Mesenchymal stem cell (in vitro differentiated cells and primary cell): Measurements from ENCODE around the gene FANCE.

Source experiments
- DNase-seq: peaks from one replicate; pipeline ENCODE4 v3.0.0-alpha.2; 2013
- H2AFZ ChIP-seq: one replicate; pipeline ENCODE4 v1.6.1; 2013; ENCODE audit warnings: low read depth, mild to moderate bottlenecking, control low read depth, inconsistent platforms, low read length, moderate library complexity
- H2AK5ac ChIP-seq: 2 replicates; pipeline ENCODE4 v1.6.1; 2013; ENCODE audit warnings: low read length, moderate library complexity, mild to moderate bottlenecking, inconsistent platforms; ENCODE audit not compliant: severe bottlenecking
- H2BK120ac ChIP-seq: one replicate; pipeline ENCODE4 v1.6.1; 2013; ENCODE audit warnings: low read depth, mild to moderate bottlenecking, inconsistent platforms, low read length, moderate library complexity
- H2BK12ac ChIP-seq, 2 experiments: one replicate each; pipeline ENCODE4 v1.6.1; 2013; ENCODE audit warnings: inconsistent platforms in 2 of 2, low read length in 2 of 2, mild to moderate bottlenecking in 2 of 2, moderate library complexity in 2 of 2, control low read depth in 1 of 2
- H2BK15ac ChIP-seq: one replicate; pipeline ENCODE4 v1.6.1; 2013; ENCODE audit warnings: mild to moderate bottlenecking, low read depth, inconsistent platforms; ENCODE audit not compliant: poor library complexity, severe bottlenecking
- H2BK5ac ChIP-seq: 2 replicates; pipeline ENCODE4 v1.6.1; 2013; ENCODE audit warnings: low read depth, mild to moderate bottlenecking, low read length, control low read depth, inconsistent platforms; ENCODE audit not compliant: poor library complexity, severe bottlenecking
- H3K14ac ChIP-seq, 2 experiments: one replicate each; pipeline ENCODE4 v1.6.1; 2013; ENCODE audit warnings: inconsistent platforms in 2 of 2, low read length in 2 of 2, control low read depth in 1 of 2, mild to moderate bottlenecking in 1 of 2, moderate library complexity in 1 of 2
- H3K18ac ChIP-seq, 2 experiments: one replicate each; pipeline ENCODE4 v1.6.1; 2013; ENCODE audit warnings: inconsistent platforms in 2 of 2, low read length in 2 of 2, control low read depth in 1 of 2, low read depth in 1 of 2, mild to moderate bottlenecking in 1 of 2
- H3K23ac ChIP-seq, 2 experiments: one replicate each; pipeline ENCODE4 v1.6.1; 2013; ENCODE audit warnings: inconsistent platforms in 2 of 2, low read length in 2 of 2, mild to moderate bottlenecking in 2 of 2, moderate library complexity in 2 of 2, control low read depth in 1 of 2
- H3K27ac ChIP-seq: 2 replicates; pipeline ENCODE4 v1.5.1; 2013; ENCODE audit warnings: mild to moderate bottlenecking, moderate library complexity, low read length, control low read depth, inconsistent platforms; ENCODE audit not compliant: poor library complexity, severe bottlenecking
- H3K27me3 ChIP-seq, 2 experiments: 2 replicates each; pipeline versions ENCODE4 v1.6.1 to v1.7.0; 2013; ENCODE audit warnings: low read length in 2 of 2, mild to moderate bottlenecking in 2 of 2, moderate library complexity in 2 of 2, control low read depth in 1 of 2, inconsistent platforms in 1 of 2; ENCODE audit not compliant: control insufficient read depth in 1 of 2, insufficient read depth in 1 of 2
- H3K36me3 ChIP-seq, 2 experiments: 2 replicates each; pipeline versions ENCODE4 v1.6.1 to v1.7.0; 2013; ENCODE audit warnings: low read length in 2 of 2, control low read depth in 1 of 2, inconsistent platforms in 1 of 2, low read depth in 1 of 2, mild to moderate bottlenecking in 1 of 2; ENCODE audit not compliant: insufficient read depth in 2 of 2, control insufficient read depth in 1 of 2
- H3K4ac ChIP-seq, 2 experiments: one replicate each; pipeline ENCODE4 v1.6.1; 2013; ENCODE audit warnings: inconsistent platforms in 2 of 2, low read length in 2 of 2, mild to moderate bottlenecking in 2 of 2, moderate library complexity in 2 of 2, control low read depth in 1 of 2, low read depth in 1 of 2
- H3K4me1 ChIP-seq: 2 replicates; pipeline ENCODE4 v1.6.1; 2013; ENCODE audit warnings: low read depth, low read length, control low read depth; ENCODE audit not compliant: control insufficient read depth, insufficient read depth
- H3K4me2 ChIP-seq: 2 replicates; pipeline ENCODE4 v1.6.1; 2013; ENCODE audit warnings: low read length, mild to moderate bottlenecking, inconsistent platforms; ENCODE audit not compliant: poor library complexity, severe bottlenecking
- H3K4me3 ChIP-seq, 2 experiments: 2 replicates each; pipeline versions ENCODE4 v1.5.1 to v1.7.0; 2013; ENCODE audit warnings: low read length in 2 of 2, mild to moderate bottlenecking in 2 of 2, control low read depth in 1 of 2, low read depth in 1 of 2; ENCODE audit not compliant: insufficient read depth in 1 of 2
- H3K79me1 ChIP-seq: replicated peaks from 2 replicates; pipeline ENCODE4 v1.6.1; 2013; ENCODE audit warnings: mild to moderate bottlenecking, control low read depth, low read length, inconsistent platforms; ENCODE audit not compliant: poor library complexity, severe bottlenecking
- H3K9ac ChIP-seq: 2 replicates; pipeline ENCODE4 v1.7.0; 2013; ENCODE audit warnings: mild to moderate bottlenecking, low read length, moderate library complexity
- H3K9me3 ChIP-seq: 2 replicates; pipeline ENCODE4 v1.7.0; 2013; ENCODE audit warnings: mild to moderate bottlenecking, low read length; ENCODE audit not compliant: control insufficient read depth
- H4K8ac ChIP-seq: one replicate; pipeline ENCODE4 v1.6.1; 2013; ENCODE audit warnings: inconsistent platforms, mild to moderate bottlenecking, low read length, moderate library complexity
- H4K91ac ChIP-seq: one replicate; pipeline ENCODE4 v1.6.1; 2013; ENCODE audit warnings: mild to moderate bottlenecking, low read length, inconsistent platforms
- WGBS: methylation state at CpG from one replicate; pipeline ENCODE4 v1.1.7; 2013; ENCODE audit warnings: mixed read lengths; 5-methylcytosine and 5-hydroxymethylcytosine counted together

Gene FANCE

DNA sequence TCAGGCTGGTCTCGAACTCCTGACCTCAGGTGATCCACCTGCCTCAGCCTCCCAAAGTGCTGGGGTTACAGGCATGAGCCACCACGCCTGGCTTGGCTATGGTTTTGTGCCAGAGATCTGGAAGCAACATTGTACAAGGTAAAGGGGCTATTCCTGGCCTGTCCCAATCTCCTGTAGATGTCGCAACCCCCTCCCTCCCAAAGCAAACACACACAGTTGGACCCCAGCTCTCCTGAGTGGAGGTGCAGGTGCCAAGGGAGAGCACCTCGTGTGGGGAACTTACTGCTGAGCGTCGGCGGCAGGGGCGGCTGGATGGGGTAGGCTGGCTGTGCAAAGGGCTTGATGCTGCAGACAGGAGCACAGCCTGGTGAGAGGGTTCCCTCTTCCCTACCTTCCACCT, 24.9 kb downstream of the FANCE start:
- no peak overlapping the region for H2BK5ac ChIP-seq
- no peak overlapping the region for H4K8ac ChIP-seq
- no peaks in the 10 kb centered on the region for H3K27me3 ChIP-seq
- DNase-seq = no peak
- H3K4me3 ChIP-seq = no peak overlapping the region
- no peak overlapping the region for H3K9ac ChIP-seq
- no peak overlapping the region for H3K18ac ChIP-seq
- H2BK120ac ChIP-seq = no peak overlapping the region
- H3K36me3 ChIP-seq = peaks cover 82 to 85% of the 10 kb centered on the region in 2 experiments
- H3K4me1 ChIP-seq = peaks cover 9% of the 10 kb centered on the region
- no peak overlapping the region for H2BK15ac ChIP-seq
- no peak overlapping the region for H3K23ac ChIP-seq
- no peak overlapping the region for H3K27ac ChIP-seq
- no peak overlapping the region for H3K14ac ChIP-seq
- peaks cover 25% of the 10 kb centered on the region for H3K79me1 ChIP-seq
- no peak overlapping the region for H3K4ac ChIP-seq
- no peak overlapping the region for H2AK5ac ChIP-seq
- no peak overlapping the region for H4K91ac ChIP-seq
- WGBS = 87% methylated on average over 7 of the region's 8 CpGs
- H3K9me3 ChIP-seq = no peaks in the 10 kb centered on the region
- H3K4me2 ChIP-seq = no peak overlapping the region
- no peak overlapping the region for H2BK12ac ChIP-seq
- H2AFZ ChIP-seq = no peak overlapping the region

- Histone ChIP-seq H3K14ac (no peak overlapping the region), H2BK15ac (no peak overlapping the region), H2AK5ac (no peak overlapping the region), H3K27me3 (no peaks in the 10 kb centered on the region), H3K79me1 (peaks cover 27% of the 10 kb centered on the region), H3K36me3 (peaks cover 82 to 86% of the 10 kb centered on the region in 2 experiments), H2BK120ac (no peak overlapping the region), H2BK12ac (no peak overlapping the region), H2AFZ (no peak overlapping the region), H2BK5ac (no peak overlapping the region), H3K27ac (no peak overlapping the region), H3K23ac (no peak overlapping the region), H3K4me1 (peaks cover 7% of the 10 kb centered on the region), H3K4me2 (no peak overlapping the region), H4K91ac (no peak overlapping the region), H3K4me3 (no peak overlapping the region), H4K8ac (no peak overlapping the region), H3K4ac (no peak overlapping the region), H3K9me3 (no peaks in the 10 kb centered on the region), H3K18ac (no peak overlapping the region), H3K9ac (no peak overlapping the region)
- WGBS = 94% methylated on average over 4 of the region's 5 CpGs
- DNase-seq = no peak
These were observed 25.5 kb downstream of the FANCE start for GRCh38 chr6:35477551-35478179.

- H3K23ac ChIP-seq = no peak overlapping the region
- H3K9me3 ChIP-seq = no peaks in the 10 kb centered on the region
- H2BK15ac ChIP-seq = no peak overlapping the region
- no peak overlapping the region for H2BK12ac ChIP-seq
- H3K27me3 ChIP-seq = no peaks in the 10 kb centered on the region
- no peak overlapping the region for H3K9ac ChIP-seq
- H3K79me1 ChIP-seq = peaks cover 32% of the 10 kb centered on the region
- no peak overlapping the region for H3K18ac ChIP-seq
- H4K8ac ChIP-seq = no peak overlapping the region
- H3K4ac ChIP-seq = no peak overlapping the region
- H3K36me3 ChIP-seq = peaks cover 84 to 87% of the 10 kb centered on the region in 2 experiments
- H2AFZ ChIP-seq = no peak overlapping the region
- no peak overlapping the region for H2AK5ac ChIP-seq
- H2BK5ac ChIP-seq = no peak overlapping the region
- H4K91ac ChIP-seq = no peak overlapping the region
- H3K4me3 ChIP-seq = no peak overlapping the region
- H2BK120ac ChIP-seq = no peak overlapping the region
- DNase-seq = no peak
- H3K27ac ChIP-seq = no peak overlapping the region
- H3K4me2 ChIP-seq = no peak overlapping the region
- 99% methylated on average over 7 of the region's 7 CpGs for WGBS
- H3K14ac ChIP-seq = no peak overlapping the region
- peaks cover 8% of the 10 kb centered on the region for H3K4me1 ChIP-seq
These were observed 26.1 kb downstream of the FANCE start for GRCh38 chr6:35478259-35478658.

DNA sequence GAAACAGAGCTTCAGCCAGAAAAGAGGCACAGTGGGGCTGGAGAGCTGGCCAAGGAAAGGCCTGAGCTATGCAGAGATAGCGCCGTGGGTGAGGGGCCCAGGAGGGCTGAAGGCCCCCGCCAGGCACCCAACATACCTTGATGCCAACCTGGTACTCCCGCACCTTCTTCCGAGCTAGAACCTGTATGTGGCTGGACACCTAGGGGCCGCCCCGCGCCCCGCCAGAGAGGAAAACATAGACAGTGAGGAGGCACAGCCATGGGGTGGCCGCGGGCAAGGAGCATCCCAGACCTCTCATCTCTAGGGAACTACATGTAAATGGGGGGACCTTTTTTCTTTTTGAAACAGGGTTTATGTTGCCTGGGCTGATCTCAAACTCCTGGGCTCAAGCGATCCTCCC, 28.0 kb downstream of the FANCE start:
- peaks cover 78 to 87% of the 10 kb centered on the region in 2 experiments for H3K36me3 ChIP-seq
- H3K4me1 ChIP-seq = peaks cover 21% of the 10 kb centered on the region

More for the DNA sequence above, 28.0 kb downstream of the FANCE start:
- 98% methylated on average over 12 of the region's 12 CpGs for WGBS
- Histone ChIP-seq H2BK120ac (no peak overlapping the region), H3K18ac (no peak overlapping the region), H3K4ac (no peak overlapping the region), H2BK5ac (no peak overlapping the region), H3K14ac (no peak overlapping the region), H4K91ac (no peak overlapping the region), H3K9ac (no peak overlapping the region), H3K27ac (no peak overlapping the region), H3K4me2 (no peak overlapping the region), H3K27me3 (no peaks in the 10 kb centered on the region), H2AK5ac (no peak overlapping the region), H3K79me1 (peaks cover 41% of the 10 kb centered on the region), H4K8ac (no peak overlapping the region), H3K9me3 (no peaks in the 10 kb centered on the region), H2AFZ (no peak overlapping the region), H3K23ac (no peak overlapping the region), H3K4me3 (no peak overlapping the region), H2BK12ac (no peak overlapping the region), H2BK15ac (no peak overlapping the region)
- DNase-seq = no peak
